ENCODE results near the gene TBC1D22A. TPM values are rescaled to one million over a fixed set of nuclear protein-coding genes. Genes with fewer than 3 reads are reported as not detected.

The TBC1D22A gene
- total RNA-seq, 1 experiment from 2014 or later = 27.6 TPM

- H3K9me3 Mint-ChIP-seq (ENCODE audit: low read depth, unreplicated experiment) = no peaks in the 10 kb centered on the region
- no peaks in the 10 kb centered on the region for H3K27me3 Mint-ChIP-seq (ENCODE audit: unreplicated experiment)
- H3K4me3 Mint-ChIP-seq (ENCODE audit: low read depth, unreplicated experiment) = no peak overlapping the region
- H3K36me3 Mint-ChIP-seq (ENCODE audit: insufficient read depth, unreplicated experiment) = no peaks in the 10 kb centered on the region
- DNase-seq = no peak
- intact Hi-C loops (cut with micrococcal nuclease; ENCODE audit: unreplicated experiment) = no loop called here
- BruUV-seq (replicated peaks) = no TSS peak
- H3K27ac Mint-ChIP-seq (ENCODE audit: unreplicated experiment) = no peak overlapping the region
- H3K4me1 Mint-ChIP-seq (ENCODE audit: low read depth, unreplicated experiment) = no peaks in the 10 kb centered on the region
- CTCF ChIA-PET = no interaction called here
- TF ChIP-seq CTCF (IDR thresholded peaks at IDR 0.05; ENCODE audit: unreplicated experiment) = no peak
Observed at GRCh38 chr22:47030143-47030661, 267.8 kb downstream of the TBC1D22A start.

GRCh38 chr22:47030881-47031627, 268.6 kb downstream of the TBC1D22A start:
- Mint-ChIP-seq H3K4me1 (ENCODE audit: low read depth, unreplicated experiment) (no peaks in the 10 kb centered on the region), H3K36me3 (ENCODE audit: insufficient read depth, unreplicated experiment) (no peaks in the 10 kb centered on the region), H3K27me3 (ENCODE audit: unreplicated experiment) (no peaks in the 10 kb centered on the region), H3K9me3 (ENCODE audit: low read depth, unreplicated experiment) (no peaks in the 10 kb centered on the region), H3K4me3 (ENCODE audit: low read depth, unreplicated experiment) (no peak overlapping the region), H3K27ac (ENCODE audit: unreplicated experiment) (no peak overlapping the region)
- no peak for DNase-seq
- intact Hi-C loops (cut with micrococcal nuclease; ENCODE audit: unreplicated experiment) = no loop called here
- CTCF ChIA-PET = no interaction called here
- TF ChIP-seq CTCF (IDR thresholded peaks at IDR 0.05; ENCODE audit: unreplicated experiment) = no peak
- no TSS peak for BruUV-seq (replicated peaks)

GRCh38 chr22:47031628-47031915, 269.1 kb downstream of the TBC1D22A start:
- Mint-ChIP-seq H3K27ac (ENCODE audit: unreplicated experiment) (no peak overlapping the region), H3K9me3 (ENCODE audit: low read depth, unreplicated experiment) (no peaks in the 10 kb centered on the region), H3K4me1 (ENCODE audit: low read depth, unreplicated experiment) (no peaks in the 10 kb centered on the region), H3K4me3 (ENCODE audit: low read depth, unreplicated experiment) (no peak overlapping the region), H3K36me3 (ENCODE audit: insufficient read depth, unreplicated experiment) (no peaks in the 10 kb centered on the region), H3K27me3 (ENCODE audit: unreplicated experiment) (no peaks in the 10 kb centered on the region)
- no TSS peak for BruUV-seq (replicated peaks)
- intact Hi-C loops (cut with micrococcal nuclease; ENCODE audit: unreplicated experiment) = no loop called here
- no peak for TF ChIP-seq CTCF (IDR thresholded peaks at IDR 0.05; ENCODE audit: unreplicated experiment)
- CTCF ChIA-PET = no interaction called here
- no peak for DNase-seq

GRCh38 chr22:47032091-47032943, 269.9 kb downstream of the TBC1D22A start:
- intact Hi-C loops (cut with micrococcal nuclease; ENCODE audit: unreplicated experiment) = no loop called here
- Mint-ChIP-seq H3K36me3 (ENCODE audit: insufficient read depth, unreplicated experiment) (no peaks in the 10 kb centered on the region), H3K27ac (ENCODE audit: unreplicated experiment) (no peak overlapping the region), H3K4me1 (ENCODE audit: low read depth, unreplicated experiment) (no peaks in the 10 kb centered on the region), H3K9me3 (ENCODE audit: low read depth, unreplicated experiment) (no peaks in the 10 kb centered on the region), H3K4me3 (ENCODE audit: low read depth, unreplicated experiment) (no peak overlapping the region), H3K27me3 (ENCODE audit: unreplicated experiment) (no peaks in the 10 kb centered on the region)
- CTCF ChIA-PET = interaction anchor here (0.6 to 1.0 kb wide), 2 partner anchors 12 to 45 kb away, joined by 4 to 6 read pairs; no protein-coding TSS in a partner anchor
- DNase-seq = no peak
- no peak for TF ChIP-seq CTCF (IDR thresholded peaks at IDR 0.05; ENCODE audit: unreplicated experiment)
- BruUV-seq (replicated peaks) = no TSS peak
